Calu3 (cell line): ENCODE measurements around the gene LRP2. TPM values are rescaled to one million over a fixed set of nuclear protein-coding genes. Genes with fewer than 3 reads are reported as not detected.

Source experiments
- BruUV-seq: library from RNA; stranded (reverse); fragments of 400-500 nt; replicated peaks from 2 replicates; lab custom pipeline; 2021; lab: Mats Ljungman, UMichigan
- CTCF ChIA-PET: fragments of 300-600 bp; sonication (Branson Sonifier 250); formaldehyde crosslinking; loops from one replicate; lab custom pipeline; 2022; ENCODE audit warnings: antibody characterized with exemption; lab: Charles Lee
- DNase-seq: peaks from one replicate; pipeline ENCODE4 v3.0.0; 2022
- H3K27ac Mint-ChIP-seq: one replicate; pipeline ENCODE4 v1.8.0; 2022; ENCODE audit warnings: mixed read lengths; ENCODE audit not compliant: unreplicated experiment
- H3K27me3 Mint-ChIP-seq: one replicate; pipeline ENCODE4 v1.8.0; 2022; ENCODE audit warnings: mixed read lengths; ENCODE audit not compliant: unreplicated experiment
- H3K36me3 Mint-ChIP-seq: one replicate; pipeline ENCODE4 v1.8.0; 2022; ENCODE audit warnings: mild to moderate bottlenecking, moderate library complexity, mixed read lengths; ENCODE audit not compliant: insufficient read depth, unreplicated experiment
- H3K4me1 Mint-ChIP-seq: one replicate; pipeline ENCODE4 v1.8.0; 2022; ENCODE audit warnings: mild to moderate bottlenecking, low read depth, mixed read lengths; ENCODE audit not compliant: unreplicated experiment
- H3K4me3 Mint-ChIP-seq: one replicate; pipeline ENCODE4 v1.8.0; 2022; ENCODE audit warnings: mild to moderate bottlenecking, low read depth, moderate library complexity, mixed read lengths; ENCODE audit not compliant: unreplicated experiment
- H3K9me3 Mint-ChIP-seq: one replicate; pipeline ENCODE4 v1.8.0; 2022; ENCODE audit warnings: low read depth, mixed read lengths; ENCODE audit not compliant: unreplicated experiment
- CTCF ChIP-seq: fragments of 200-600 bp; IDR thresholded peaks from one replicate; pipeline ENCODE4 v1.8.0; 2022; ENCODE audit warnings: antibody characterized with exemption; ENCODE audit not compliant: unreplicated experiment
- intact Hi-C: fragments of 100-400 bp; cut with micrococcal nuclease; formaldehyde crosslinking; loops from one replicate; pipeline ENCODE4 v1.10.0; 2022; ENCODE audit not compliant: unreplicated experiment
- total RNA-seq: library from RNA; stranded (reverse); gene quantifications from 2 replicates; pipeline ENCODE4 v1.2.3, GENCODE V29; 2022

Gene LRP2
- total RNA-seq, 1 experiment from 2014 or later, result 0.66 TPM

- Mint-ChIP-seq H3K36me3 (no peaks in the 10 kb centered on the region), H3K9me3 (no peaks in the 10 kb centered on the region), H3K27ac (no peak overlapping the region), H3K4me3 (no peak overlapping the region), H3K4me1 (peaks cover 15% of the 10 kb centered on the region), H3K27me3 (no peaks in the 10 kb centered on the region)
- CTCF ChIA-PET, result interaction anchor here (0.6 kb wide), 1 partner anchor 66 kb away, joined by 3 read pairs; no protein-coding TSS in a partner anchor
- TF ChIP-seq CTCF, result no peak
- no TSS peak for BruUV-seq
- intact Hi-C loops, result loop anchor here (2.0 kb wide), 1 partner anchor 286 kb away; no protein-coding TSS in a partner anchor
- no peak for DNase-seq
Measured at GRCh38 chr2:169104848-169105247, 257.5 kb downstream of the LRP2 start.

GRCh38 chr2:169095621-169096105 lies 266.7 kb downstream of the LRP2 start:
- intact Hi-C loops, result no loop called here
- H3K4me1 Mint-ChIP-seq, result peaks cover 49% of the 10 kb centered on the region
- BruUV-seq, result no TSS peak
- H3K27ac Mint-ChIP-seq, result peak overlapping the region; percentile 41
- no peaks in the 10 kb centered on the region for H3K27me3 Mint-ChIP-seq
- peak; percentile 37 for DNase-seq
- no peak for TF ChIP-seq CTCF
- H3K9me3 Mint-ChIP-seq, result peaks cover 2% of the 10 kb centered on the region
- H3K4me3 Mint-ChIP-seq, result peak overlapping the region; percentile 7
- H3K36me3 Mint-ChIP-seq, result peaks cover 17% of the 10 kb centered on the region
- CTCF ChIA-PET, result interaction anchor here (0.9 to 1.8 kb wide), 4 partner anchors 13 to 126 kb away, joined by 3 to 5 read pairs (median 4); no protein-coding TSS in a partner anchor

- Mint-ChIP-seq H3K4me1 (peaks cover 50% of the 10 kb centered on the region), H3K27me3 (no peaks in the 10 kb centered on the region), H3K27ac (no peak overlapping the region), H3K4me3 (no peak overlapping the region), H3K36me3 (peaks cover 17% of the 10 kb centered on the region), H3K9me3 (peaks cover 2% of the 10 kb centered on the region)
- BruUV-seq, result no TSS peak
- intact Hi-C loops, result no loop called here
- TF ChIP-seq CTCF, result no peak
- CTCF ChIA-PET, result interaction anchor here (1.3 to 1.8 kb wide), 2 partner anchors 15 to 37 kb away, joined by 4 to 5 read pairs; no protein-coding TSS in a partner anchor
- DNase-seq, result no peak
Measured at GRCh38 chr2:169094676-169095075, 267.7 kb downstream of the LRP2 start.

- no peak for DNase-seq
- intact Hi-C loops, result loop anchor here (2.0 kb wide), 1 partner anchor 81 kb away; no protein-coding TSS in a partner anchor
- no TSS peak for BruUV-seq
- H3K36me3 Mint-ChIP-seq, result peaks cover 17% of the 10 kb centered on the region
- TF ChIP-seq CTCF, result no peak
- CTCF ChIA-PET, result no interaction called here
- H3K27ac Mint-ChIP-seq, result no peak overlapping the region
- no peaks in the 10 kb centered on the region for H3K27me3 Mint-ChIP-seq
- peaks cover 2% of the 10 kb centered on the region for H3K9me3 Mint-ChIP-seq
- H3K4me3 Mint-ChIP-seq, result no peak overlapping the region
- peaks cover 59% of the 10 kb centered on the region for H3K4me1 Mint-ChIP-seq
Measured at GRCh38 chr2:169093535-169093934, 268.8 kb downstream of the LRP2 start.
